GM12873 (cell line): ENCODE results near the gene ASB3.

Experiments used
- CTCF ChIP-seq: IDR thresholded peaks from 2 replicates; pipeline ENCODE4 v1.5.1; 2012; ENCODE audit warnings: low read depth, mild to moderate bottlenecking, moderate library complexity, low read length, control low read depth; ENCODE audit not compliant: insufficient read depth; ENCODE audit errors: missing control alignments

Gene ASB3

GRCh38 chr2:53811601-53812000 is 24.8 kb upstream of the ASB3 start:
- no peak for TF ChIP-seq CTCF

GRCh38 chr2:53802617-53803151 is 15.9 kb upstream of the ASB3 start:
- no peak for TF ChIP-seq CTCF

- no peak for TF ChIP-seq CTCF
These were observed 14.8 kb upstream of the ASB3 start for GRCh38 chr2:53801547-53801946.

GRCh38 chr2:53793821-53794220 is 7.1 kb upstream of the ASB3 start:
- no peak for TF ChIP-seq CTCF

GRCh38 chr2:53793261-53793660 is 6.5 kb upstream of the ASB3 start:
- no peak for TF ChIP-seq CTCF

- no peak for TF ChIP-seq CTCF
These were observed 999 bp upstream of the ASB3 start for GRCh38 chr2:53787614-53788289.

GRCh38 chr2:53786352-53786704 is 425 bp downstream of the ASB3 start:
- no peak for TF ChIP-seq CTCF
